Renal cortical epithelial cell (primary cell): ENCODE data around the gene RAPGEF2. TPM values are rescaled to one million over a fixed set of nuclear protein-coding genes. Genes with fewer than 3 reads are reported as not detected.
A peak's percentile ranks its signal among the peaks of the same experiment; 100 is the strongest.
"Not testable (repeated sequence)": the region's sequence is repeated elsewhere in the genome, so short reads cannot be mapped to it uniquely, and the experiment has no call there.

Experiments used
- DNase-seq: peaks from one replicate; pipeline ENCODE4 v3.0.0-alpha.2; 2011; ENCODE audit warnings: low read depth
- total RNA-seq: library from RNA; depleted of rRNA; stranded (reverse); fragments of >200 nt; gene quantifications from 2 replicates; pipeline ENCODE4 v1.2.3, GENCODE V29; 2014

RAPGEF2 gene
- total RNA-seq, 1 donor from 2014 or later: 66.9 TPM

DNA sequence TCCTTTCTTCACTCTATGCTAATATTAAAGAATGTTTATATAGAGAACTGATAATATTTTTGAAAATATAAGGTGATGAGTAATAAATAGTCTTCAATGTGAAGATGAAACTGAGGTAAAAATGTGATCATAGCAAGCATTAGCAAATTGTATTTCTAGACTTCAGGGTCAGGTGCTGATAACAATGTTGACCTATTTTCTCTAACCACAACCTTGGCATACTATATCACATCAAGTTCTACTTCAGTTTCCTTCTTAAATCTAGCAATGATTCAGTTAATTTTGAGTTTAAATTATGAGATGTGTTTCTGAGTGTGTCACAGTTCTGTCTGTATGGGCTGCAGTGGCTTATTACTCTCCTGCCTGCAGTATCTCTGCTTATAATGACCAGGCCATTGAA, 209.4 kb downstream of the RAPGEF2 start:
- DNase-seq: no peak

DNA sequence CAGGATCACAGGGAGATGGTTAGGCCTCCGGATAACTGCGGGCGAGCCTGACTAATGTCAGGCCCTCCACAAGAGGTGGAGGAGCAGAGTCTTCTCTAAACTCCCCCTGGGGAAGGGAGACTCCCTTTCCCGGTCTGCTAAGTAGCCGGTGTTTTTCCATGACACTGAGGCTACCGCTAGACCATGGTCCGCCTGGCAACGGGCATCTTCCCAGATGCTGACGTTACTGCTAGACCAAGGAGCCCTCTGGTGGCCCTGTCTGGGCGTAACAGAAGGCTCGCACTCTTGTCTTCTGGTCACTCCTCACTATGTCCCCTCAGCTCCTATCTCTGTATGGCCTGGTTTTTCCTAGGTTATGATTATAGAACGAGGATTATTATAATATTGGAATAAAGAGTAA, 213.0 kb downstream of the RAPGEF2 start:
- DNase-seq: not testable (repeated sequence)

DNA sequence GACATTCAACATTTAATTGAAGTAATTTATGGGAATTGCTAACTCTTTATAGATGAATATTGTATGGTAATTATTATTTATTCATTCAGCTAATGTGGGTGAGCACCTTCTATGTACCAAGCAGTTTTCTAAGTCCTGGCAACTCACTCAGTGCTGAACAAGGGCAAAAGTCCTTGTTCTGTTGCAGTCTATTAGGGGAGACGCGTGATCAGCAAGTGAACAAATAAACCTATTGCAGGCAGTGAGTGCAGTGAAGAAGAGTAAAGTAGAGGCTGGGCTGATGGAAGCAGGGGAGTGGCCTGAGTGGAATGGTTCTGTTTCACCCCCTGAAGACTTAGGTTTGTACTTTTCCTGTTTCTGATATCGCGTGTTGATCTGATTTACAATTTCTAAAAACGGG, 214.3 kb downstream of the RAPGEF2 start:
- no peak for DNase-seq

DNA sequence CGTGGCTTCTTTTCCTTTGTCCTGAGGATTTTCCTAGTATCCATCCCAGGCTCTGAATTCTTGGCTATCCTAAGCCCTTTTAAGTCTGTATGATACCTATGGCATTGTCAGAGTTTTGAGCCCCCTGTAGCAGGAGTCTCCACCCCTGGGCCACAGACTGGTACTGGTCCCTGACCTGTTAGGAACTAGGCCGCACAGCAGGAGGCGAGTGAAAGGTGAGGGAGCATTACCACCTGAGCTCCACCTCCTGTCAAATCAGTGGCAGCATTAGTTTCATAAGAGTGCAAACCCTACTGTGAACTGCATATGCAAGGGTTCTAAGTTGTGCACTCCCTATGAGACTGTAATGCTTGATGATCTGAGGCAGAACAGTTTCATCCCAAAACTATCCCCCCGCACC, 216.1 kb downstream of the RAPGEF2 start:
- DNase-seq: no peak

DNA sequence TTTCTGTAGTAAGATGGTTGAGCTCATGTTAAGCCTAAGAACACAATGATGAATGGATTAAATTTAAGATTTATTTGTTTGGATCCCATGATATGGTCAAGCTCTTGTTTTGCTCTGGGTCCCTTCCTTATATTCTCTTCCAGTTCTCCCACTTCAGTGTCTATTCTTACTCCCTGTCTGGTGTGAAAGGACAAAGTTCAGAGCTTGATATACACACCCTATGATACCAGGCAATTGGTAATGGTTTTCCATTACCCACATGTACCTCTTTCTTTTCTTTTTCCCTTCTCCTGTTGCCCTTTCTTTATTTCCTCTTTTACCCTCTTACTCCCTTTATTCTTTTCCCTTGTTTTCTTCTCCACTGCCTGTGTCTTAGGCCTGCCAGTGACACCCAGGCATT, 223.6 kb downstream of the RAPGEF2 start:
- no peak for DNase-seq

DNA sequence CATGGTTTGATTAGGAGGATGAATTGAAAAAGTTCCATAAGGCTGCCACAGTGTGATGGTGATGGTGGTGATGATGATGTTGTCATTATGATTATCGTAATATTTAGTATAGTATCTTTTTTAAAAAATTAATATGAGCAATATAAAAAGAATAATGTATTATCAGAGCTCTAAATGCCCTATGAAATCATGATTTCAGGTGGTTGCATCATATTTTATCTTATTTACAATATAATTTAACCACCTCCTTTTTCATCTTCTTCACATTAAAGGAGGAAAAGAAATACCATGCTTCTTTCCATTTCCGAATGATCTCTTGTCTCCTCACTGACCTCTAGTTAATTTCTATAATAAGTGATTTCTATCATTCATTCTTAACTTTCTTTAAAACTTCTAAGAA, 225.9 kb downstream of the RAPGEF2 start:
- no peak for DNase-seq

DNA sequence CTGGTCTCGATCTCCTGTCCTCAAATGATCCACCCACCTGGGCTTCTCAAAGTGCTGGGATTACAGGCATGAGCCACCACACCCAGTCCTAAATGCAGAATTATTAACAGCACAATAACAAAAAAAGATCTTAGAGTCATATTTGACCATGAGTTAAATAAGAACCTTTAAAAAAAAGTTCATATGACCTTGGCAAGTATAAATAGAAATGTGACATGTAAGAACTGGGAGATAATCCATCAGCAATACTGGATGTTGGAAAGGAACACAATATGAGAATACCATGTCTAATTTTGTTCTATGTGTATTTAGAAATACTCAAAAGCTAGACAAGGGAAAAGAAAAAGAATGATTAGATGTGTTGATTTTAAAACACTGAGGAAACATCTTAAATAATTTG, 231.6 kb downstream of the RAPGEF2 start:
- no peak for DNase-seq

DNA sequence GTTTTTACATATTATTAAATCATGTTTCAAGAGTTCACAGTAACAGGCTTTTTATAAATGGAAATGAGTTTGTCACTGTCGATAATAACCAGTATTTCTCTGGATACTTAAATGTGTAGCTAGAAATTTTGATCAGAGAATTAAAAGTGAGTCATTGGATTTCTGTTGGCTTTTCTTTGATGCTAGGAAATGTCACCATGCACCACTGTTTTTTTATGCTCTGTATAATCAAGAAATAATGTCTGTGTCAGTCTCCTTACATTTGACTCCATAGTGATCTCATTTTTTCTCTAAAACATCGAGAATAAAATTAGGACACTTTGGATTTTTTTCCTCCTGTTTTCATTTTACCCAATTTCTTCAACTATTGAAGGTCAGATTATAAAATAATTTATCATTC, 234.2 kb downstream of the RAPGEF2 start:
- DNase-seq: no peak

DNA sequence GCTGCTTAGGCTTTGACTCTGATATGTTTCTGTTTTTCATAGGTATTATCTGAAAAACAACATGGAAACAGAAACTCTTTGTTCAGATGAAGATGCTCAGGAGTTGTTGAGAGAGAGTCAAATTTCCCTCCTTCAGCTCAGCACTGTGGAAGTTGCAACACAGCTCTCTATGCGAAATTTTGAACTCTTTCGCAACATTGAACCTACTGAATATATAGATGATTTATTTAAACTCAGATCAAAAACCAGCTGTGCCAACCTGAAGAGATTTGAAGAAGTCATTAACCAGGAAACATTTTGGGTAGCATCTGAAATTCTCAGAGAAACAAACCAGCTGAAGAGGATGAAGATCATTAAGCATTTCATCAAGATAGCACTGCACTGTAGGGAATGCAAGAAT, 238.6 kb downstream of the RAPGEF2 start:
- DNase-seq: no peak

DNA sequence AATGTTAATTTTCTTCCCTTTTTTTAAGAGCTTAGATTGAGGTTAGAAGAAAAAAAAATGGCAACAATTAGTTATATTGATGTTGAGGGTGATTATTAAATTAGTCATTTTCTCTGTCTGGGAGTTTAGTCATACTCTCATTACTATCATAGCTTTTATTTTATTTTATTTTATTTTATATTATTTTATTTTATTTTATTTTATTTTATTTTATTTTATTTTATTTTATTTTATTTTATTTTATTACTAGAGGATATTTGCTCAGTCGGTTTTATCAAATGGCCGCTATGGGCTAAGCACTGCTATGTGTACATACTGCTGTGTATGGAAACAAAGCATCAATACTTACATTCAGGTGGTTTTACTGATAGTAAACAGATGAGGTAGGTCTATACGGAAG, 239.5 kb downstream of the RAPGEF2 start:
- DNase-seq: no peak

DNA sequence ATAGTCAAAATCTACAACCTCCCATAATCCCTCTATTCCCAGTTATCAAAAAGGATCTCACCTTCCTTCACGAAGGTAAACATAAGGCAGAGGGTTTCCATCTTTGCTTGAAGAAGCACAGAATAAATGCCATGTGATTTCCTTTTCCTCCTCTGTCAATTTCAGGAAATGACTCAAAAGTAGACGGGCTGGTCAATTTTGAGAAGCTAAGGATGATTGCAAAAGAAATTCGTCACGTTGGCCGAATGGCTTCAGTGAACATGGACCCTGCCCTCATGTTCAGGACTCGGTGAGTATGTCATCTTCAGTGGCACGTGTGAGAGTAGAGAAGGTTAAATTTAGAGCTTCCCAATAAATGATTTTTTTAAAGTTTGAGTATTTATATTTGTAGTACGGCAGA, 240.2 kb downstream of the RAPGEF2 start:
- no peak for DNase-seq

DNA sequence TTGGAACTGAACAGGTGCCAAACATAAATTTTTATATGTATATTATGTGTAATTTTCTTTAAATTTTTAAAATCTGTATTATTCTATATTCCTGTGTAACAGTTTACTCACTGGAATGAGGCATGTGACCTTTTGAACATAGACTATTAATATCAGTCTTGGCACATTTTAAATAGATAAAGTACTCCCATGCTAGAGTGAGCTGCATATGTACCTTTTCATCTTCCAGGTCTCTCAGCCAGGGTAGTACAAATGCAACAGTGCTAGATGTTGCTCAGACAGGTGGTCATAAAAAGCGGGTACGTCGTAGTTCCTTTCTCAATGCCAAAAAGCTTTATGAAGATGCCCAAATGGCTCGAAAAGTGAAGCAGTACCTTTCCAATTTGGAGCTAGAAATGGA, 242.0 kb downstream of the RAPGEF2 start:
- DNase-seq: no peak

DNA sequence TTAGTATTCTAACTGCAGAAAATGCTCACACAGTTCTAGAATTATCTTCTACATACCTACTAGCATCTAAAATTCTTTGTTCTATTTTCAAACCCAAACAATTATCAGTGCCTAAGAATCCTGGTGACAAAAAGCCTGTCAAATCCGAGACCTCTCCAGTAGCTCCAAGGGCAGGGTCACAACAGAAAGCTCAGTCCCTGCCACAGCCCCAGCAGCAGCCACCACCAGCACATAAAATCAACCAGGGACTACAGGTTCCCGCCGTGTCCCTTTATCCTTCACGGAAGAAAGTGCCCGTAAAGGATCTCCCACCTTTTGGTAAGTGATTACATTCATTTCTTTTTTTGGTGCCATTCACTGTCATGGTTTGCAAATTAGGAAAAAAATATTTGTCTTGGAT, 243.8 kb downstream of the RAPGEF2 start:
- DNase-seq: no peak

DNA sequence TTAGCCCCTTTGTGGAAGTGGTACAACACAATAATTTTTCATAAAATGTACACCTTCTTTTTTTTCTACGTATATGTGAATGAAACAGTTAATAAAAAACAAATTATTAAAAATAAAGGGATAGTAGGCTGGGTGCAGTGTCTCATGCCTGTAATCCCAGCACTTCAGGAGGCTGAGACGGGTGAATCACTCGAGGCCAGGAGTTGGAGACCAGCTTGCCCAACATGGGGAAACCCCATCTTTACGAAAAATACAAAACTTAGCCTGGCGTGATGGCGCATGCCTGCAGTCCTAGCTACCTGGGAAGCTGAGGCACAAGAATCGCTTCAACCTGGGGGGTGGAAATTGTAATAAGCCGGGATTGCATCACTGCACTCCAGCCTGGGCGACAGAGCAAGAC, 244.9 kb downstream of the RAPGEF2 start:
- no peak for DNase-seq

DNA sequence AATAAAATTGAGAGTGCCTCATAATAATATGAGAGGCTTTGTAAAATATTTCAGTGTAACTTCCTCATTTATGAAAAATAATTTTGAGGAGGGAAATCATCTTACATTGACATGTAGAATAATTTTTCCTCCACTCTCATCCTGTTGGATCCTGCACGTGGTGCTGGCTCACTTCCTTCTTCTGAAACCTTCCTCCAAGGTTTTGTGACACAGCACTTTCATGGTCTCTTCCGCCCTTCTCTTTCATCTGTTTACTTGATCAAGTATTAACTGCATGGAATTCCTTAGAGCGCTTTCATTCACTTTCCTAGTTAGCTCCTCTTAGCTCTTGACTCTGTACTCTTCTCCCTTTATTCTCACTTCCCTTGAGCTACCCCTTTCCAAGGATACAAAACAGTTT, 246.5 kb downstream of the RAPGEF2 start:
- DNase-seq: no peak

DNA sequence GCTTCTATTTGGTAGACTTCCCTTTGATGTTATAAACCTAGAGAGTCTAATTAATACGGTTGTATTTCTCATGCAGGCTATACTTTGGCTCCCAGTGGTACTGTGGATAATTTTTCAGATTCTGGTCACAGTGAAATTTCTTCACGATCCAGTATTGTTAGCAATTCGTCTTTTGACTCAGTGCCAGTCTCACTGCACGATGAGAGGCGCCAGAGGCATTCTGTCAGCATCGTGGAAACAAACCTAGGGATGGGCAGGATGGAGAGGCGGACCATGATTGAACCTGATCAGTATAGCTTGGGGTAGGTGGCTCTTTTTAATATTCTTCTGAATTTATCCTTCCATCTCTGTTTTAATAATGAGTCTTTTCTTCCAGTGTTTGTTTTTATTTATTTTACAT, 249.7 kb downstream of the RAPGEF2 start:
- no peak for DNase-seq

DNA sequence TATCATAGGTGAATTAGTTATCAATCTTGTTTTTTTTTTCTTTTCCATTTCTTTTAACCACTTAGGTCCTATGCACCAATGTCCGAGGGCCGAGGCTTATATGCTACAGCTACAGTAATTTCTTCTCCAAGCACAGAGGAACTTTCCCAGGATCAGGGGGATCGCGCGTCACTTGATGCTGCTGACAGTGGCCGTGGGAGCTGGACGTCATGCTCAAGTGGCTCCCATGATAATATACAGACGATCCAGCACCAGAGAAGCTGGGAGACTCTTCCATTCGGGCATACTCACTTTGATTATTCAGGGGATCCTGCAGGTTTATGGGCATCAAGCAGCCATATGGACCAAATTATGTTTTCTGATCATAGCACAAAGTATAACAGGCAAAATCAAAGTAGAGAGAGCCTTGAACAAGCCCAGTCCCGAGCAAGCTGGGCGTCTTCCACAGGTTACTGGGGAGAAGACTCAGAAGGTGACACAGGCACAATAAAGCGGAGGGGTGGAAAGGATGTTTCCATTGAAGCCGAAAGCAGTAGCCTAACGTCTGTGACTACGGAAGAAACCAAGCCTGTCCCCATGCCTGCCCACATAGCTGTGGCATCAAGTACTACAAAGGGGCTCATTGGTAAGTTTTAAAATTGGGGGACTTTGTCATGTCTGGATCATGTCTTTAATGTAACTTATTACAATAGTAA, 250.7 kb downstream of the RAPGEF2 start:
- DNase-seq: no peak

DNA sequence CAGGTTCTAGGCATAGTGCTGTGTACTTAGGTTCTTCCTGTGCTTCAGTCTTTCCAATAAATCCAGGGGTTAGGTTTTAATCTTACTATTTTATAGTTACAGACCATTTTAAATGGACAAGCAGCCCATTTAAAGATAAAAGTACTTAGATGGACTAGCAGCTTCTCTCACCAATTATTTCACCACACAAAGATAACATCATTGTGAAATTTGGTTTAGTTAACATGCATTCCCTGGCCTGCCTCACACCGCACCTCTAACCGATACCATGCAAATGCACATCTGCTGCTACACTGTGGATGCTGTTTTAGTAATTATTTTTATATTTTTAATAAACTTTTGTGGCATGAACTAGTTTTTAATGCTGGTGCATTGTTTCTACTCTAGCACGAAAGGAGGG, 252.6 kb downstream of the RAPGEF2 start:
- no peak for DNase-seq

DNA sequence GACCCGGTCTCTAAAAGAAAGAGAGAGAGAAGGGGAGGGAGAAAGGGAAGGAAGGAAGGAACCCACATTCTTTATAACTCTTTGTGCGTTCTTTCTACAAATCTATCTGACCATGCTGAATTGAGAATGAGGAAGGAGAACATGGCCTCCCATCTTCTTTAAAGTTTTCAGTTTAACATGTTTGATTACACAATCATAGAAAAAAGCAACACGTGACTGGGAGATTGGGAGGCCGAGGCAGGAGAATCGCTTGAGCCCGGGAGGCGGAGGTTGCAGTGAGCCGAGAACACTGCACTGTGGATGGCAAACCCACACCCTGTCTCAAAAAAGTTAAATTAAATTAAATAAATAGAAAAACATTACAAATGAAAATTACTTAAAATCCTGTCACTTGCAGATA, 254.5 kb downstream of the RAPGEF2 start:
- no peak for DNase-seq

DNA sequence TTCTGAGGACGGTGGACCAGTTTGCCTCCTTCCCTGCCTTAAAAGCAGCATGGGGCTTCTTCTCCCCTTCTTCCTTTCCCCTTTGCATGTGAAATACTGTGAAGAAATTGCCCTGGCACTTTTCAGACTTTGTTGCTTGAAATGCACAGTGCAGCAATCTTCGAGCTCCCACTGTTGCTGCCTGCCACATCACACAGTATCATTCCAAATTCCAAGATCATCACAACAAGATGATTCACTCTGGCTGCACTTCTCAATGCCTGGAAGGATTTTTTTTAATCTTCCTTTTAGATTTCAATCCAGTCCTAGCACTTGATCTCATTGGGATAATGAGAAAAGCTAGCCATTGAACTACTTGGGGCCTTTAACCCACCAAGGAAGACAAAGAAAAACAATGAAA, 255.3 kb downstream of the RAPGEF2 start:
- peak; percentile 29 for DNase-seq

DNA sequence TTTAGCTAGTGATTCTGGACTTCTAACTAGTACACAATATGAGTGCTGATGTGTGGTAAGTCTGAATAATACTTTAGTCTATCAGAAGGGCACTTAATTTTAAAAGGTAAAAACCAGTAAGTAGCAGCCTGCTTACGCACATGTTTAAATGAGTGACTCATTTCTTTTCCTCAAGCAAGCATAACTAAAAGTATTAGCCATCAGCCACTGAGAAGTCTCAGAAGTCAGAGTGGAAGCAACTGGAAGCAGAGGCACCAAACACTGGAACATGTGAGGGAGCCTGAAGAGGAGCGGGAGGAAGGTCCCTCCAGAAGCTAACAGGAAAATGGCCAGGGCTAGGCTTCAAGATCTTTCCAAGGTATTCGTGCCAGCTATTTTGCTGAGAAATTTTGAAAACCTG, 257.7 kb downstream of the RAPGEF2 start:
- DNase-seq: peak; percentile 91

DNA sequence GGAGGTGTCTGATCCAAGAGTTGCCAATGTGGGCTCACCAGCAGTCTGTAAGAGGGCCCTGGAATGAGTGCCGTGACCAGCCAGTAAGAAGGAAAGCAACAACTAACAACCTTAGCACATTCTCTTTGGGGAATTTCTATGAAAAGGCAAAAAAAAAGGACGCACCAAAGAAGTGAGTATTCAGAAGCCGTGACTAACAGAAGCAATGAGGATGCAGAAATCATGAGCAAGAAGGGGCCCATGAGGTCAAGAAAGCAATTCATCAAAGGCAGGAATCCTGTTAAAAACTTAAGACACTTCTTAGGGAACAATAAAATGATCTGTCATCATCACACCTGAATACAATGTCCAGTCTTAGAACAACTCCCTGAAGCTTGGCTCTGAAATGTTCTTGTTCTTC, 260.5 kb downstream of the RAPGEF2 start:
- no peak for DNase-seq

DNA sequence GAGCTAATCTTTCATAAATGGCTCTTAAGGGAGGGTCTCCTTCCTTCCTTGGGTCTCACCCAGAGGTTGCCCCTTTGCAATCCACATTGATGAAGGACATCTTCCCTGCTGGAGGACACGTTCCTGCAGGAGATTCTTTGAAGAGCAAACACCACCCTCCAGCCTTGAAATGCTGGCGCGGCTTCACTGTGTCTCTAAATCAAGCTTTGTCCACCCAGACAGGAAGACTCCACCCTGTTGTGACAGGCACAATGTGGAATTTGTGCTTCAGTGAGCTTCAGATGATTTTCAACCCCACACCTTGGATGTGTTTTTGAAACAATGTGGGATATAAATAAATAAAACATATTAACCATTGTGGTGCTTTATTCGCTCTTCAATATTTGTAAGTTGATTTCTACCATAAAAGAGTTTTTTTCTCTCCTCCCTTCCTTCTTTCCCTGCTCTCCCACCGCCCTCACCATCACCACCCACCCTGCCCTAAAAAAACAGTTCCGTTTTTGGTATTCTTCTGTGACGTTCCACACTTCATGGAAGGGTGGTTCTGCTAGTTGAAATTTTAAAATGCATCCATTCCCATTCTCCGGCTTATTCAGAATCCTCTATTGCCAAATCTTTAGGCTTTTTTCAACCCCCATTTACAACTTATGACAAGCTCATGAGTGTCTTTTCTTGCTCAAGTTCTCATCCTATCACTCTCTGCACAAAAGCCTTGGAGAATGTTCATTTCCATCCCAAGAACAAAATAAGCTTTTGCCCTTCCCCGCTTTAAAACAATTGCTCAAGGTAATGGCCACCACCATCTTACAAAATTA, 264.3 kb downstream of the RAPGEF2 start:
- DNase-seq: no peak

DNA sequence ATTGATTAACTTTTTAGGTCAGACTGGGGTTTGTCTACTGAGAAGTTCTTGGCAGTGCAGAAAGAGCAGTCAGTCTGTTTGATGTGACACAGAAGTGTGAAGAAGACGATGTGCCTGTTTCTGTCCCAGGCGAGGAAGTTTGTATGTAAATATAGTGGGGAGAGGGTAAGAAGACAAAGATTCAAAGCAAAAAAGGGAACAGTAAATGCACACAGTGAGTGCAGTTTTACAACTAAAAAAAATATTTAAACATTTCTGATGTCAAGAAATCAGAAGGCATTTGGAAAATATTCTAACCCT, 264.9 kb downstream of the RAPGEF2 start:
- DNase-seq: no peak
